ENCODE data around the gene CA7. TPM values are rescaled to one million over a fixed set of nuclear protein-coding genes. Genes with fewer than 3 reads are reported as not detected.

CA7 gene
- total RNA-seq, 4 donors from 2014 or later, result not detected

GRCh38 chr16:66862023-66862520 is 17.9 kb downstream of the CA7 start:
- no peak for TF ChIP-seq CTCF (IDR thresholded peaks at IDR 0.05; ENCODE audit: low read depth)

GRCh38 chr16:66863707-66864106 is 19.5 kb downstream of the CA7 start:
- no peak for TF ChIP-seq CTCF (IDR thresholded peaks at IDR 0.05; ENCODE audit: low read depth)

- TF ChIP-seq CTCF (IDR thresholded peaks at IDR 0.05; ENCODE audit: low read depth), result no peak
These were observed 25.2 kb downstream of the CA7 start for GRCh38 chr16:66869424-66869823.

- TF ChIP-seq CTCF (IDR thresholded peaks at IDR 0.05; ENCODE audit: low read depth), result no peak
These were observed 27.6 kb downstream of the CA7 start for GRCh38 chr16:66871840-66872239.

GRCh38 chr16:66872559-66872942 is 28.3 kb downstream of the CA7 start:
- TF ChIP-seq CTCF (IDR thresholded peaks at IDR 0.05; ENCODE audit: low read depth), result no peak

GRCh38 chr16:66872943-66873684 is 28.9 kb downstream of the CA7 start:
- no peak for TF ChIP-seq CTCF (IDR thresholded peaks at IDR 0.05; ENCODE audit: low read depth)

GRCh38 chr16:66873685-66874055 is 29.5 kb downstream of the CA7 start:
- no peak for TF ChIP-seq CTCF (IDR thresholded peaks at IDR 0.05; ENCODE audit: low read depth)
